Activated CD4-positive, alpha-beta T cell treated with anti-CD3 and anti-CD28 coated beads for 1 hour (primary cell): ENCODE measurements around the gene PPP4R3C.
"Not testable (repeated sequence)": the region's sequence is repeated elsewhere in the genome, so short reads cannot be mapped to it uniquely, and the experiment has no call there.

Experiments used
- DNase-seq: peaks from one replicate; pipeline ENCODE4 v3.0.0-alpha.2; 2020

Gene PPP4R3C

GRCh38 chrX:27463187-27463586 is at the start of gene PPP4R3C:
Gene PPP4R3C (minus strand): TSS chrX:27463341. CDS start chrX:27463296, 45 bp downstream.
- no peak for DNase-seq

DNA sequence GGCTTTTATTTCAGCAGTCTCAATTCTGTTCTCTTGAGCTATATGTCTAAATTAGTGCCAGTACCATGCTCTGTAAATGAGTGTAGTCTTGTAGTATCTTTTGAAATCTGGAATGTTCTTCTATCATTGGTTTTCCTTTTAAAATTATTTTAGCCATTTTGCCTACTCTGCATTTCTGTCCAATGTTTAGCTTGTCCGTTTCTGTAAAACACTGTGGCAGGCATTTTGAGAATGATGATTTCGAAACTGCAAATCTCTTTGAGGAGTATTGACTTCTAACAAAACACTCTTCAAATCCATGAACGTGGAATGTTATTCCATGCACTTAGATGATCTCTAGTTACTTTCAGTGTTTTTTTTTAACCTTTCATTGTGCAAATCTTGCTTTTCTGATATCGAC is 28.3 kb upstream of the PPP4R3C start:
- DNase-seq = no peak

GRCh38 chrX:27466051-27466450 is 2.9 kb upstream of the PPP4R3C start:
- DNase-seq = no peak

DNA sequence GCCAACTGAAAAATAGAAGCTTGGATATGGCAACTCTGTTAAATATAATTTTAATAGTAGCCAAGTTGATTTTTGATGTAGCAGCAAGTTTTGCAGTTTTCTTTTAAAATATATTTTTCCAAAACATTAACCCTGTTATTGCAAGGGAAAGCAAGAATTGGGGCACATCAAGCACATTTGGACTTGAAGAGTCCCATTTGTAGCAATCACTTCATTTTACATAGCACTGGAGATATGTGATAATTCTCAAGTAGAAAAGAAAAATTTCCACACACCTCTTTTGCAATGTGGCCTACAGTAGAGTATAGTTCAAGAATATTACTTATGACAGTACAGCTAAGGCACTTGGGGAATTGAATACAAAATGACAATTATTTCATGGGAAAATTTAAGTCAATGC is 1.9 kb upstream of the PPP4R3C start:
- no peak for DNase-seq

DNA sequence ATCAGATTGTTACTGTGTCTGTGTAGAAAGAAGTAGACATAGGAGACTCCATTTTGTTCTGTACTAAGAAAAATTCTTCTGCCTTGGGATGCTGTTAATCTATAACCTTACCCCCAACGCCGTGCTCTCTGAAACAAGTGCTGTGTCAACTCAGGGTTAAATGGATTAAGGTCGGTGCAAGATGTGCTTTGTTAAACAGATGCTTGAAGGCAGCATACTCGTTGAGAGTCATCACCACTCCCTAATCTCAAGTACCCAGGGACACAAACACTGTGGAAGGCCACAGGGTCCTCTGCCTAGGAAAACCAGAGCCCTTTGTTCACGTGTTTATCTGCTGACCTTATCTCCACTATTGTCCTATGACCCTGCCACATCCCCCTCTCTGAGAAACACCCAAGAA is 4.0 kb downstream of the PPP4R3C start:
- DNase-seq = not testable (repeated sequence)

DNA sequence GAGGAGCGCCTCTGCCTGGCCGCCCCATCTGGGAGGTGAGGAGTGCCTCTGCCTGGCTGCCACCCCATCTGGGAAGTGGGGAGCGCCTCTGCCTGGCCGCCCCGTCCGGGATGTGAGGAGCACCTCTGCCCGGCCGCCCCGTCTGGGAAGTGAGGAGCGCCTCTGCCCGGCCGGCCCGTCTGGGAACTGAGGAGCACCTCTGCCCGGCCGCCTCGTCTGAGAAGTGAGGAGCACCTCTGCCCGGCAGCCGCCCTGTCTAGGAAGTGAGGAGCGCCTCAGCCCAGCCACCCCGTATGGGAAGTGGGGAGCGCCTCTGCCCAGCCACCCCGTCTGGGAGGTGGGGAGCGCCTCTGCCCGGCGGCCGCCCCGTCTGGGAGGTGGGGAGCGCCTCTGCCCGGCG is 4.6 kb downstream of the PPP4R3C start:
- DNase-seq = not testable (repeated sequence)

- no peak for DNase-seq
These were observed 11.8 kb downstream of the PPP4R3C start for GRCh38 chrX:27451324-27451723.

- no peak for DNase-seq
These were observed 16.7 kb downstream of the PPP4R3C start for GRCh38 chrX:27446423-27446822.

DNA sequence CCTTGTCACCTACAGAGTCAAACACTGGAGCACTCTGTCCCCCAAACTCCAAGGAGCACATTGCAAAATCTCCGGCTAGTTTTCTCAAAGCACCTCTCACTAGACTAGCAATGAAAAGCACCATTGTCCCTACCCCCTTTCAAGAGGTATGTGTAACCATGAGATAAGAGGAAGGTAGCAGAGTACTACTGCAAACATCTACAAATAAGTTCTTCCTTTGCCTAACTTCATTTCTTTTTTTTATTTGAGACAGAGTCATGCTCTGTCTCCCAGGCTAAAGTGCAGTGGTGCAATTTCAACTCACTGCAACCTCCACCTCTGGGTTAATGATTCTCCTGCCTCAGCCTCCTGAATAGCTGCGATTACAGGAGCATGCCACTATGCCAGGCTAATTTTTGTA is 17.7 kb downstream of the PPP4R3C start:
- DNase-seq = no peak

DNA sequence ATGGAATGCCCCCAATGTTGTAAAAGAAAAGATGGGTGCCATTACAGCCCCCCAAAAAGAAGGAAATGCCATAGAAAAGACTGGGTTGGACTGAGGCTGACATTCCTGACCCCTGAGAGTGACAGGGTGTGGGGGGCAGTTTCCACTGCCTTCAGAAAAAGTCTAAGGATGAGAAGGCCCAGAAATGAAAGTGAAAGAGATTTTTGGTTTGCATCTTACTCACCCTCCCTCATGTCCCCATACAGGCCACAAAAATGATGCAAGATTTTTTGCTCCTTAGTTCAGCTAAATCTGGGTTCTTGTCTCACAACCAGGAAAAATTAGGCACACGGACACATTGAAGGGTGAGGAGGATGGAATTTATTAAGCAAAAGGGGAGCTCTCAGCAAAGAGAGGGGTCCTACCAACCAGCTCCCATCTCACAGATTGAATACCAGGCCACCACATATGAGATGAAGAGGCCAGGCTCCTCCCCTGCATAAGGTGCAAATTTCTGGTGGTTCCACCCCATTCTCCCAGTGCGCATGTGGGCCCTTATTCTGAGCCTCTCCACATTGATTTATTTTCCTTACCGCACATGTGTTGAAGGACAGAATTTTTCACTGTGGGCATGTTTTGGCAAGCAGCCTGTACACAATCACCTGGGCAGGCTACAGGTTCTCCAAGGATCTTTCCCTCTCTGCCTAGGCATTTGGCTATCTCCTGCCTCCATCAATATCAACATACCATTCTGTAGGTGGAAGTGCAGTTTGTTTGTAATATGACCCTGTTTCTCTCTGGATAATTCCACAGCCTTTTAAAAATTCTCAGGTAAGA is 18.8 kb downstream of the PPP4R3C start:
- no peak for DNase-seq

GRCh38 chrX:27442392-27442791 is 20.7 kb downstream of the PPP4R3C start:
- not testable (repeated sequence) for DNase-seq

DNA sequence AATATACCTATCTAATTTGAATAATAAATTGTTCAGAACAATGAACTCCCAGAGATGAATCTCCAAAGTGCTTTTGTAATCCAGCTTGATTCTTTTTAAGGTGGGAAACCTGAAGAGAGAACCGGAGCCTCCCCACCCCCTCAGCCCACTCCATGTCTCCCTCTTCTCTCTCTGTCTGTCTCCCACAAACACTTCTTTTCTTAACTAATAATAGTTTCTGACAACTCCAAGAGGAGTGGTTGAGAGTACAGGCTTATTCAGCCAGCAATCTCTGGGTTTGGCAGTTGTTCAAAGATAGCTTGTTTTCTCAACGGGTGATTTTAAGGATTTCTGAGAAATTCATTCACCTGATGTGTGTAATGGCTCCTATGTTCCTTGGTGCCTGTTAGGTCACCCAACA is 23.4 kb downstream of the PPP4R3C start:
- no peak for DNase-seq

DNA sequence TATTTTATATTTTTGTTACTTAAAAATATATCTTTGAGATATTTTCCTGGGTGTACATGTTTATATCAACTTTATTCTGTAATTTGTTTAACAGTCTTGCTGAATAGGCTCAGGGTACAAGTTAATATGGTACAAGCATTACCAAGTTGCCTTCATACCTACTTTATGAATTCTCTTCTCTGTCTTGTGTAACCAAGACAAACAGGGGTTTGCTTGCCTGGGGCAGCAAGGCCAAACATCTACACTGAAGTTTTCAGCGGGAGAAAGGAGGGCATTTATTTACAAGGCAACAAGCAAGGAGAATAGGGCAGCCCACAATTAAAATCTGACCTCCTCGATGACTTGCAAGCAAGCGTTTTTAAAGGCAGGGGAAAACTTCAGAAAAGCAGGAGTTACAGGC is 24.2 kb downstream of the PPP4R3C start:
- DNase-seq = no peak

DNA sequence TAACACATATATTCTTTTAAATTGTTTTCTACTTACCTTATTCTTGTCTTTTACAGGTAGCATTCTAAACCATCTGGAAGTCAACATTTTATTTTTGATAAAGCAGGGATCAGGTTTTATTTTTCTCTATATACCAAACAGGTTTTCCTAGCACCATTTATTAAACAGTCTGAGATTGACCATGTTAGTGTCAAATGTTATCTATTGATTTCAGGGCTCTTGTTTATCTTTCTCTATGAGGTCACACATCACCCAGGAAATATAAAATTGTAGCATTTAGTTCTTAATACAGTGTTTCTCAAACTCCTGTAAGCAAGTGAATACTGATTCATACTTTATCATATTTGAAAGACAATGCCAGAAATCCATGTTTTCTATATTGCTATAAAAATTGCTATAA is 28.1 kb downstream of the PPP4R3C start:
- no peak for DNase-seq
